Fibroblast of skin of back (primary cell): Measurements from ENCODE around the gene EVC. TPM values are rescaled to one million over a fixed set of nuclear protein-coding genes. Genes with fewer than 3 reads are reported as not detected.

Experiments used
- DNase-seq: peaks from one replicate; pipeline ENCODE4 v3.0.0-alpha.2; 2013
- polyA plus RNA-seq, 2 experiments: library from polyadenylated mRNA; unstranded; fragments of 120-200 nt; gene quantifications; one replicate each; pipeline ENCODE4 v1.2.1, GENCODE V29; 2013; ENCODE audit not compliant: insufficient read length in 2 of 2

Gene EVC
- polyA plus RNA-seq (2013, experiment 1 of 2; ENCODE audit: insufficient read length), result 15.3 TPM
- 16.5 TPM for polyA plus RNA-seq (2013, experiment 2 of 2; ENCODE audit: insufficient read length)

GRCh38 chr4:5710961-5711478 is at the start of gene EVC:
EVC (plus strand) TSS chr4:5711201; CDS start chr4:5711381, 180 bp downstream.
- DNase-seq, result peak; percentile 88

GRCh38 chr4:5661237-5661636 is 49.8 kb upstream of the EVC start:
- no peak for DNase-seq

- no peak for DNase-seq
Measured at GRCh38 chr4:5662555-5662954, 48.4 kb upstream of the EVC start.

GRCh38 chr4:5664778-5665177 is 46.2 kb upstream of the EVC start:
- no peak for DNase-seq

- no peak for DNase-seq
Measured at GRCh38 chr4:5666741-5667140, 44.3 kb upstream of the EVC start.

GRCh38 chr4:5676763-5677162 is 34.2 kb upstream of the EVC start:
- DNase-seq, result no peak

GRCh38 chr4:5678977-5679376 is 32.0 kb upstream of the EVC start:
- peak; percentile 21 for DNase-seq

GRCh38 chr4:5683566-5683965 is 27.4 kb upstream of the EVC start:
- DNase-seq, result no peak

GRCh38 chr4:5685296-5685695 is 25.7 kb upstream of the EVC start:
- DNase-seq, result no peak

GRCh38 chr4:5686338-5686737 is 24.7 kb upstream of the EVC start:
- DNase-seq, result no peak

GRCh38 chr4:5689065-5689464 is 21.9 kb upstream of the EVC start:
- no peak for DNase-seq

GRCh38 chr4:5691491-5692132 is 19.4 kb upstream of the EVC start:
- DNase-seq, result no peak

- DNase-seq, result no peak
Measured at GRCh38 chr4:5693871-5694270, 17.1 kb upstream of the EVC start.

- no peak for DNase-seq
Measured at GRCh38 chr4:5696341-5696740, 14.7 kb upstream of the EVC start.

- no peak for DNase-seq
Measured at GRCh38 chr4:5700459-5700858, 10.5 kb upstream of the EVC start.

GRCh38 chr4:5701971-5702370 is 9.0 kb upstream of the EVC start:
- DNase-seq, result no peak

- DNase-seq, result no peak
Measured at GRCh38 chr4:5703831-5704230, 7.2 kb upstream of the EVC start.

GRCh38 chr4:5704276-5704675 is 6.7 kb upstream of the EVC start:
- DNase-seq, result no peak

- DNase-seq, result no peak
Measured at GRCh38 chr4:5705647-5706320, 5.2 kb upstream of the EVC start.

GRCh38 chr4:5706486-5707290 is 4.3 kb upstream of the EVC start:
- no peak for DNase-seq

- DNase-seq, result no peak
Measured at GRCh38 chr4:5707366-5707765, 3.6 kb upstream of the EVC start.

- peak; percentile 13 for DNase-seq
Measured at GRCh38 chr4:5707778-5708448, 3.1 kb upstream of the EVC start.
